NCI-H446 (cell line): Measurements from ENCODE around the gene SMARCA2.

Experiments used
- DNase-seq, 2 experiments: peaks; one replicate each; lab custom pipeline; 2025; lab: John Stamatoyannopoulos, UW

Gene SMARCA2

GRCh38 chr9:2214707-2215106 lies 199.6 kb downstream of the SMARCA2 start:
- no peak for DNase-seq

- no peak for DNase-seq
These were observed 200.8 kb downstream of the SMARCA2 start for GRCh38 chr9:2215921-2216441.

- no peak for DNase-seq
These were observed 201.4 kb downstream of the SMARCA2 start for GRCh38 chr9:2216591-2216990.

- no peak for DNase-seq
These were observed 202.4 kb downstream of the SMARCA2 start for GRCh38 chr9:2217540-2217939.

GRCh38 chr9:2220036-2220435 lies 204.9 kb downstream of the SMARCA2 start:
- DNase-seq = no peak

- no peak for DNase-seq
These were observed 212.2 kb downstream of the SMARCA2 start for GRCh38 chr9:2227144-2227867.

GRCh38 chr9:2228132-2228531 lies 213.0 kb downstream of the SMARCA2 start:
- DNase-seq = peak in 1 of 2 experiments; percentile 48

GRCh38 chr9:2228641-2229040 lies 213.5 kb downstream of the SMARCA2 start:
- no peak for DNase-seq

GRCh38 chr9:2229109-2229721 lies 214.1 kb downstream of the SMARCA2 start:
- DNase-seq = no peak

GRCh38 chr9:2230362-2230761 lies 215.2 kb downstream of the SMARCA2 start:
- no peak for DNase-seq

- no peak for DNase-seq
These were observed 216.0 kb downstream of the SMARCA2 start for GRCh38 chr9:2231101-2231500.

- DNase-seq = peak in 1 of 2 experiments; percentile 74
These were observed 216.7 kb downstream of the SMARCA2 start for GRCh38 chr9:2231829-2232228.

- DNase-seq = no peak
These were observed 218.1 kb downstream of the SMARCA2 start for GRCh38 chr9:2233274-2233673.

GRCh38 chr9:2234371-2234893 lies 219.3 kb downstream of the SMARCA2 start:
- DNase-seq = peak; percentile 77 to 87

GRCh38 chr9:2235623-2236022 lies 220.5 kb downstream of the SMARCA2 start:
- no peak for DNase-seq

- DNase-seq = no peak
These were observed 221.7 kb downstream of the SMARCA2 start for GRCh38 chr9:2236850-2237249.

GRCh38 chr9:2241461-2241835 lies 226.3 kb downstream of the SMARCA2 start:
- no peak for DNase-seq

- peak; percentile 86 to 96 for DNase-seq
These were observed 226.9 kb downstream of the SMARCA2 start for GRCh38 chr9:2241836-2242741.

GRCh38 chr9:2242831-2243330 lies 227.7 kb downstream of the SMARCA2 start:
- no peak for DNase-seq
